Endothelial cell of umbilical vein (primary cell): ENCODE measurements around the gene CACNA1C. TPM values are rescaled to one million over a fixed set of nuclear protein-coding genes. Genes with fewer than 3 reads are reported as not detected.

Experiments used
- BruUV-seq: library from RNA; stranded (reverse); fragments of 400-500 nt; replicated peaks from 2 replicates; lab custom pipeline; 2021; lab: Mats Ljungman, UMichigan
- CTCF ChIA-PET: fragments of 300-600, 350-600 bp; sonication (Branson Sonifier 250); formaldehyde crosslinking; loops from one replicate; lab custom pipeline; 2021; ENCODE audit warnings: antibody characterized with exemption, inconsistent platforms; lab: Charles Lee
- POLR2A ChIA-PET: fragments of 300-600, 350-600 bp; sonication (Branson Sonifier 250); formaldehyde crosslinking; loops from one replicate; lab custom pipeline; 2021; ENCODE audit warnings: antibody characterized with exemption, inconsistent platforms; lab: Charles Lee
- DNase-seq: peaks from one replicate; pipeline ENCODE4 v3.0.0-alpha.2; 2011; ENCODE audit warnings: low read depth, low spot score
- FAIRE-seq: peaks from 2 replicates; lab custom pipeline; 2011; peaks lifted over from hg19 to GRCh38; lab: Jason Lieb, UNC
- H2AFZ ChIP-seq: 2 replicates; pipeline ENCODE4 v1.6.0; 2012; ENCODE audit warnings: low read depth, low read length, control low read depth, inconsistent platforms
- H3K27ac ChIP-seq: 2 replicates; pipeline ENCODE4 v1.5.1; 2011; ENCODE audit warnings: low read depth, mild to moderate bottlenecking, control low read depth, low read length, moderate library complexity; ENCODE audit not compliant: insufficient read depth
- H3K27me3 ChIP-seq, 2 experiments: 2 replicates each; pipeline versions ENCODE4 v1.6.0 to v1.6.1; 2011; ENCODE audit warnings: low read length in 2 of 2, mixed read lengths in 1 of 2; ENCODE audit not compliant: control insufficient read depth in 2 of 2, insufficient read depth in 2 of 2
- H3K36me3 ChIP-seq, 2 experiments: 2 replicates in 1 of 2; 3 replicates in 1 of 2; pipeline ENCODE4 v1.5.1; 2011; ENCODE audit warnings: low read length in 2 of 2, mild to moderate bottlenecking in 1 of 2, moderate library complexity in 1 of 2; ENCODE audit not compliant: control insufficient read depth in 2 of 2, insufficient read depth in 2 of 2; ENCODE audit errors: extremely low read depth in 1 of 2
- H3K4me1 ChIP-seq: 3 replicates; pipeline ENCODE4 v1.5.1; 2011; ENCODE audit warnings: mild to moderate bottlenecking, low read length; ENCODE audit not compliant: control insufficient read depth, insufficient read depth; ENCODE audit errors: extremely low read depth
- H3K4me2 ChIP-seq: 2 replicates; pipeline ENCODE4 v1.6.1; 2011; ENCODE audit warnings: low read length, control low read depth, mixed read lengths; ENCODE audit not compliant: insufficient read depth
- H3K4me3 ChIP-seq, 3 experiments: fragments of 200-600 bp in 1 of 3; sonication (generic), shearing (Covaris generic) in 1 of 3; replicated peaks in 1 of 3; 2 replicates each; pipeline ENCODE4 v1.5.1; 2011 to 2016; ENCODE audit warnings: control low read depth in 3 of 3, low read length in 3 of 3, mild to moderate bottlenecking in 2 of 3, inconsistent platforms in 1 of 3, low read depth in 1 of 3, moderate library complexity in 1 of 3; ENCODE audit not compliant: insufficient read depth in 1 of 3
- H3K79me2 ChIP-seq: 2 replicates; pipeline ENCODE4 v1.6.0; 2012; ENCODE audit warnings: low read length, inconsistent platforms; ENCODE audit not compliant: control insufficient read depth, insufficient read depth
- H3K9ac ChIP-seq: replicated peaks from 2 replicates; pipeline ENCODE3; 2011; ENCODE audit warnings: low read length, control low read depth; ENCODE audit not compliant: insufficient read depth; ENCODE audit errors: extremely low read depth
- H3K9me1 ChIP-seq: replicated peaks from 3 replicates; pipeline ENCODE4 v1.6.0; 2011; ENCODE audit warnings: mild to moderate bottlenecking, low read length; ENCODE audit not compliant: control insufficient read depth, insufficient read depth; ENCODE audit errors: extremely low read depth
- H3K9me3 ChIP-seq: replicated peaks from 2 replicates; pipeline ENCODE4 v1.5.1; 2012; ENCODE audit warnings: low read length, inconsistent platforms; ENCODE audit not compliant: control insufficient read depth, insufficient read depth
- H4K20me1 ChIP-seq: replicated peaks from 2 replicates; pipeline ENCODE3; 2011; ENCODE audit warnings: mild to moderate bottlenecking, low read length; ENCODE audit not compliant: control insufficient read depth, insufficient read depth; ENCODE audit errors: extremely low read depth
- CTCF ChIP-seq, 2 donors: IDR thresholded peaks; 1 replicate in 1 of 2; 2 replicates in 1 of 2; pipeline ENCODE4 v1.5.1; 2011; ENCODE audit warnings: low read length in 2 of 2, mild to moderate bottlenecking in 2 of 2, moderate library complexity in 2 of 2, control low read depth in 1 of 2, inconsistent platforms in 1 of 2, low read depth in 1 of 2; ENCODE audit not compliant: insufficient read depth in 1 of 2; ENCODE audit errors: extremely low read depth in 1 of 2
- MAX ChIP-seq: IDR thresholded peaks from 2 replicates; pipeline ENCODE4 v1.6.1; 2011; ENCODE audit not compliant: insufficient read depth, insufficient read length
- MYC ChIP-seq: IDR thresholded peaks from one replicate; pipeline ENCODE4 v1.6.1; 2011; ENCODE audit warnings: mild to moderate bottlenecking, low read depth, low read length
- dilution Hi-C: fragments of 300-500 bp; cut with MboI; formaldehyde crosslinking; loops from one replicate; pipeline ENCODE4 v1.15.0; 2019; ENCODE audit warnings: low sequenced_read_pairs; ENCODE audit not compliant: extremely low pct_ligation_motif_present
- intact Hi-C: fragments of 100-400 bp; cut with micrococcal nuclease; formaldehyde crosslinking; loops from one replicate; pipeline ENCODE4 v1.10.0; 2022
- polyA plus RNA-seq, 4 experiments: library from polyadenylated mRNA; depleted of rRNA in 3 of 4; stranded (reverse) in 3 of 4; unstranded in 1 of 4; fragments of >200 nt; gene quantifications; 2 replicates each; pipeline versions ENCODE4 v1.2.1 to v1.2.3, GENCODE V29; 2011 to 2012; ENCODE audit warnings: missing spikeins in 1 of 4
- total RNA-seq: library from RNA; stranded (reverse); gene quantifications from 2 replicates; pipeline ENCODE4 v1.2.3, GENCODE V29; 2021

The CACNA1C gene
- total and polyA plus RNA-seq, 2 donors (not counting 3 experiments of a cell fraction or from before 2014, with no cell fraction given) = not detected

GRCh38 chr12:2628401-2628800, 575.6 kb downstream of the CACNA1C start:
- CTCF ChIA-PET = no interaction called here

More at GRCh38 chr12:2628401-2628800, 575.6 kb downstream of the CACNA1C start:
- Histone ChIP-seq H4K20me1 (no peaks in the 10 kb centered on the region), H3K27me3 (peaks cover 0 to 2% of the 10 kb centered on the region in 2 experiments), H3K9me3 (no peaks in the 10 kb centered on the region), H3K9me1 (no peaks in the 10 kb centered on the region), H3K4me3 (no peak overlapping the region), H3K27ac (no peak overlapping the region), H3K79me2 (no peaks in the 10 kb centered on the region), H2AFZ (no peak overlapping the region), H3K36me3 (no peaks in the 10 kb centered on the region), H3K4me2 (no peak overlapping the region), H3K9ac (no peak overlapping the region), H3K4me1 (no peaks in the 10 kb centered on the region)
- POLR2A ChIA-PET = no interaction called here
- BruUV-seq = no TSS peak
- TF ChIP-seq MAX = no peak
- TF ChIP-seq MYC = no peak
- no peak for TF ChIP-seq CTCF (IDR thresholded peaks at IDR 0.05; ENCODE audit: extremely low read depth in 1 of 2, insufficient read depth in 1 of 2, low read depth in 1 of 2, low read length in 2 of 2)
- dilution Hi-C loops (no loop called here), intact Hi-C loops (no loop called here)
- FAIRE-seq (no peak), DNase-seq (no peak)
